ENCODE measurements around the gene CACNA2D3. TPM values are rescaled to one million over a fixed set of nuclear protein-coding genes. Genes with fewer than 3 reads are reported as not detected.

CACNA2D3 gene
- polyA plus RNA-seq, 1 donor from 2014 or later = 26.2 TPM

DNA sequence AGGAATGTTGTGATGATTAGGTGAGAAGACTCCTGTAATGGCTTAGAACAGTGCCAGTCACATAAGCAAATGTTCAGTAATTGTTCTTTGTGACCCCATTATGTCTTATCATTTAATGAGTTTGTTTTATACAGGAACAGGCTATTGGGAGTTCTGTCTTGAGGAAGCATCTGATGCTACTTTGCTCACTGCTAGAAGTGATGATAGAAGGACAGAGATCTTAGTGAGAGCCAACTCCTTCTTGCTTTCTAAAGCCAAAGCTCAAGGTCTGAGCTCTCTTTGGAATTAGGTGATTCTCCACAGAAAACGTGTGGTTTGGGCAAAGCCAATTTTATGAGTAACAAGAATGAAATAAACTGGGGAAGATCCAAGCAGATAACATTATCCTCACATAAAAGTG is 590.7 kb downstream of the CACNA2D3 start:
- no peaks in the 10 kb centered on the region for H3F3A ChIP-seq (ENCODE audit: insufficient read depth, low read length, poor library complexity, severe bottlenecking)
- H2AFZ ChIP-seq (ENCODE audit: low read depth, low read length) = no peak overlapping the region
- no peak overlapping the region for H3K27ac ChIP-seq (ENCODE audit: low read length)
- no peak overlapping the region for H3K9ac ChIP-seq (ENCODE audit: low read length)
- no peak overlapping the region for H3K4me2 ChIP-seq (ENCODE audit: low read length)
- TF ChIP-seq POLR2AphosphoS5 (IDR thresholded peaks at IDR 0.05) = no peak
- TF ChIP-seq MXI1 (conservative IDR thresholded peaks at IDR 0.05; ENCODE audit: poor library complexity, severe bottlenecking) = no peak
- TF ChIP-seq EZH2 (IDR thresholded peaks at IDR 0.05; ENCODE audit: borderline replicate concordance, insufficient read depth, low read length, poor library complexity, severe bottlenecking) = no peak
- TF ChIP-seq REST (IDR thresholded peaks at IDR 0.05; ENCODE audit: borderline replicate concordance) = no peak
- TF ChIP-seq SMC3 (conservative IDR thresholded peaks at IDR 0.05; ENCODE audit: poor library complexity) = no peak
- no peak for TF ChIP-seq CTCF (IDR thresholded peaks at IDR 0.05; ENCODE audit: poor library complexity, severe bottlenecking)
- TF ChIP-seq RAD21 (conservative IDR thresholded peaks at IDR 0.05) = no peak
- no peak for TF ChIP-seq TAF1 (IDR thresholded peaks at IDR 0.05; ENCODE audit: low read depth)
- no peak for TF ChIP-seq EP300 (conservative IDR thresholded peaks at IDR 0.05; ENCODE audit: poor library complexity, severe bottlenecking)
- H3K4me3 ChIP-seq (ENCODE audit: low read length) = no peak overlapping the region
- no peaks in the 10 kb centered on the region for H4K20me1 ChIP-seq (ENCODE audit: insufficient read depth)
- no peaks in the 10 kb centered on the region for H3K27me3 ChIP-seq (ENCODE audit: insufficient read depth, low read depth, low read length)
- H3K9me3 ChIP-seq (ENCODE audit: low read length) = no peaks in the 10 kb centered on the region
- H3K79me2 ChIP-seq (replicated peaks; ENCODE audit: insufficient read depth, low read length) = no peaks in the 10 kb centered on the region
- H3K9me2 ChIP-seq (ENCODE audit: insufficient read depth, low read length) = no peaks in the 10 kb centered on the region
- no peaks in the 10 kb centered on the region for H3K36me3 ChIP-seq (ENCODE audit: insufficient read depth, low read length)

DNA sequence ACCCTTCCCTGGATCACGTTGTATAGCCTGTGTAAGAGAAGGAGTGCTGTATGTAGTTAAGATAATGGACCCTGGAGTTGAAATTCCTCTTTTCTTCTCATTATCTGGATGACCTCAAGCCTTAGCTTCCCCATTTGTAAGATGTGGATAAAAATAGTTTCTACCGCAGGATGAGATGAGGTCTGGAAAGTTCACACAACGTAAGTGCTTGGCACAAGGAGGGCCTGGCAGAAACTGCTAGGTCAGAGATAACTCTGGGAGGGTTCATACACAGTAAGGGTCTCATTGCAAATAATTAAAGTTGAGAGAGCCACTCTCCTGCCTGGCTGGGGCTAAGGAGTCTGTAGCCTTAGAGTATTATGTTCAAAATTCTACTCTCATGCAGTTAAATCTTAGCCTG is 591.1 kb downstream of the CACNA2D3 start:
- Histone ChIP-seq H3K9me2 (ENCODE audit: insufficient read depth, low read length) (no peaks in the 10 kb centered on the region), H4K20me1 (ENCODE audit: insufficient read depth) (no peaks in the 10 kb centered on the region), H3K27me3 (ENCODE audit: insufficient read depth, low read depth, low read length) (no peaks in the 10 kb centered on the region), H2AFZ (ENCODE audit: low read depth, low read length) (no peak overlapping the region), H3K79me2 (replicated peaks; ENCODE audit: insufficient read depth, low read length) (no peaks in the 10 kb centered on the region), H3K9ac (ENCODE audit: low read length) (no peak overlapping the region), H3K36me3 (ENCODE audit: insufficient read depth, low read length) (no peaks in the 10 kb centered on the region), H3K4me3 (ENCODE audit: low read length) (no peak overlapping the region), H3F3A (ENCODE audit: insufficient read depth, low read length, poor library complexity, severe bottlenecking) (no peaks in the 10 kb centered on the region), H3K9me3 (ENCODE audit: low read length) (no peaks in the 10 kb centered on the region), H3K27ac (ENCODE audit: low read length) (no peak overlapping the region), H3K4me2 (ENCODE audit: low read length) (no peak overlapping the region)
- no peak for TF ChIP-seq REST (IDR thresholded peaks at IDR 0.05; ENCODE audit: borderline replicate concordance)
- TF ChIP-seq CTCF (IDR thresholded peaks at IDR 0.05; ENCODE audit: poor library complexity, severe bottlenecking) = no peak
- TF ChIP-seq EZH2 (IDR thresholded peaks at IDR 0.05; ENCODE audit: borderline replicate concordance, insufficient read depth, low read length, poor library complexity, severe bottlenecking) = no peak
- no peak for TF ChIP-seq MXI1 (conservative IDR thresholded peaks at IDR 0.05; ENCODE audit: poor library complexity, severe bottlenecking)
- TF ChIP-seq EP300 (conservative IDR thresholded peaks at IDR 0.05; ENCODE audit: poor library complexity, severe bottlenecking) = no peak
- TF ChIP-seq RAD21 (conservative IDR thresholded peaks at IDR 0.05) = no peak
- no peak for TF ChIP-seq SMC3 (conservative IDR thresholded peaks at IDR 0.05; ENCODE audit: poor library complexity)
- no peak for TF ChIP-seq POLR2AphosphoS5 (IDR thresholded peaks at IDR 0.05)
- TF ChIP-seq TAF1 (IDR thresholded peaks at IDR 0.05; ENCODE audit: low read depth) = no peak

Data from neural cell (in vitro differentiated cells).